A549 (cell line): ENCODE data around the gene UBAP2L. TPM values are rescaled to one million over a fixed set of nuclear protein-coding genes. Genes with fewer than 3 reads are reported as not detected.

Source experiments
- ATAC-seq, 2 experiments: fragments of 200-7000 bp in 1 of 2; fragments of >200 bp in 1 of 2; cut with Nextera tagmentation in 1 of 2; cut with Tn5 transposase in 1 of 2; 3 replicates each; pipeline versions ENCODE4 v1.8.0 to v1.9.1; 2018 to 2020; ENCODE audit warnings: mild to moderate bottlenecking in 1 of 2, moderate library complexity in 1 of 2
- CTCF ChIA-PET: fragments of 300-600 bp; sonication (Branson Sonifier 250); formaldehyde crosslinking; extraction: SDS; loops from one replicate; lab custom pipeline; 2021; ENCODE audit warnings: antibody characterized with exemption, inconsistent platforms; lab: Yijun Ruan, JAX
- POLR2A ChIA-PET: fragments of 350-600 bp; formaldehyde crosslinking; extraction: SDS; loops from one replicate; lab custom pipeline; 2021; ENCODE audit warnings: antibody characterized with exemption, inconsistent platforms; lab: Yijun Ruan, JAX
- DNase-seq, 2 experiments: peaks; one replicate each; pipeline versions ENCODE4 v3.0.0 to v3.0.0-alpha.2; 2011 to 2016; ENCODE audit warnings: low read depth in 1 of 2, low spot score in 1 of 2
- FAIRE-seq: peaks from 2 replicates; lab custom pipeline; 2011; peaks lifted over from hg19 to GRCh38; lab: Jason Lieb, UNC
- H3K27ac ChIP-seq, 2 experiments: fragments of >200 bp; sonication (Bioruptor Twin); formaldehyde crosslinking; 3 replicates each; pipeline ENCODE4 v1.5.1; 2016 to 2017
- H3K4me1 ChIP-seq: fragments of >200 bp; sonication (Bioruptor Twin); formaldehyde crosslinking; 3 replicates; pipeline ENCODE4 v1.6.1; 2016
- H3K4me2 ChIP-seq: fragments of >200 bp; sonication (Bioruptor Twin); formaldehyde crosslinking; 3 replicates; pipeline ENCODE4 v1.6.1; 2016
- H3K4me3 ChIP-seq: fragments of >200 bp; sonication (Bioruptor Twin); formaldehyde crosslinking; 3 replicates; pipeline ENCODE4 v1.5.1; 2016
- H3K9me3 ChIP-seq: fragments of >200 bp; sonication (Bioruptor Twin); formaldehyde crosslinking; 3 replicates; pipeline ENCODE4 v1.6.1; 2016
- CBX2 ChIP-seq: fragments of 200-600 bp; sonication (generic); IDR thresholded peaks from 2 replicates; pipeline ENCODE4 v1.6.1; 2016; ENCODE audit warnings: low read depth, mild to moderate bottlenecking, borderline replicate concordance
- CBX8 ChIP-seq: fragments of 200-600 bp; sonication (generic); IDR thresholded peaks from 2 replicates; pipeline ENCODE4 v1.6.1; 2016
- CHD2 ChIP-seq: fragments of 150-350 bp; IDR thresholded peaks from 2 replicates; pipeline ENCODE4 v1.6.1; 2014; ENCODE audit warnings: low read length; ENCODE audit not compliant: partially characterized antibody
- CTCF ChIP-seq: fragments of >200 bp; sonication (Bioruptor Twin); formaldehyde crosslinking; IDR thresholded peaks from 3 replicates; pipeline ENCODE4 v1.5.1; 2016
- EHMT2 ChIP-seq: fragments of 200-600 bp; sonication (generic); IDR thresholded peaks from 2 replicates; pipeline ENCODE4 v1.6.1; 2016; ENCODE audit warnings: antibody characterized with exemption, low read depth, mild to moderate bottlenecking, moderate library complexity
- ESRRA ChIP-seq: fragments of 150-350 bp; IDR thresholded peaks from 2 replicates; pipeline ENCODE4 v1.6.1; 2014; ENCODE audit warnings: mild to moderate bottlenecking, low read length, borderline replicate concordance
- FOSL2 ChIP-seq, 2 experiments: fragments of 450-650 bp in 1 of 2; fragments of >200 bp in 1 of 2; sonication (Bioruptor Twin) in 1 of 2; formaldehyde crosslinking; IDR thresholded peaks; 2 replicates each; pipeline versions ENCODE4 v1.5.0 to v1.6.1; 2016 to 2020; ENCODE audit warnings: mild to moderate bottlenecking in 1 of 2, moderate library complexity in 1 of 2
- FOXS1 ChIP-seq: fragments of 250-450 bp; sonication (Bioruptor Pico); IDR thresholded peaks from 2 replicates; pipeline ENCODE4 v1.5.0; 2020; ENCODE audit warnings: mild to moderate bottlenecking, moderate library complexity
- GATA3 ChIP-seq: IDR thresholded peaks from 2 replicates; pipeline ENCODE4 v1.6.1; 2012; ENCODE audit warnings: borderline replicate concordance
- HDAC2 ChIP-seq: fragments of 200-600 bp; sonication (generic); IDR thresholded peaks from 2 replicates; pipeline ENCODE4 v1.6.1; 2016
- HOXA7 ChIP-seq: fragments of 250-450 bp; sonication (Bioruptor Pico); IDR thresholded peaks from 2 replicates; pipeline ENCODE4 v1.5.0; 2020; ENCODE audit warnings: mild to moderate bottlenecking, moderate library complexity
- HOXB13 ChIP-seq: fragments of 250-450 bp; sonication (Bioruptor Pico); IDR thresholded peaks from 2 replicates; pipeline ENCODE4 v1.5.0; 2020; ENCODE audit warnings: low read depth, mild to moderate bottlenecking, moderate library complexity
- JUN ChIP-seq, 2 experiments: fragments of >200 bp; sonication (Bioruptor Twin); formaldehyde crosslinking; IDR thresholded peaks; 2 replicates in 1 of 2; 3 replicates in 1 of 2; pipeline ENCODE4 v1.6.1; 2016 to 2017
- JUNB ChIP-seq: fragments of >200 bp; sonication (Bioruptor Twin); formaldehyde crosslinking; IDR thresholded peaks from 2 replicates; pipeline ENCODE4 v1.6.1; 2016
- MAZ ChIP-seq: fragments of 150-350 bp; IDR thresholded peaks from 2 replicates; pipeline ENCODE4 v1.6.1; 2014; ENCODE audit warnings: antibody characterized with exemption, low read depth, low read length, borderline replicate concordance
- MYC ChIP-seq: IDR thresholded peaks from 2 replicates; pipeline ENCODE4 v1.6.1; 2012; ENCODE audit warnings: mild to moderate bottlenecking, inconsistent platforms, low read length, improper control_type of control experiment, borderline replicate concordance
- NPAS2 ChIP-seq: fragments of 250-450 bp; sonication (Bioruptor Pico); IDR thresholded peaks from 2 replicates; pipeline ENCODE4 v1.8.0; 2022; ENCODE audit warnings: mild to moderate bottlenecking, moderate library complexity, borderline replicate concordance
- POLR2AphosphoS2 ChIP-seq: conservative IDR thresholded peaks from 2 replicates; pipeline ENCODE4 v1.6.1; 2012; ENCODE audit warnings: low read length, improper control_type of control experiment, inconsistent platforms
- RARB ChIP-seq: fragments of 250-450 bp; sonication (Bioruptor Pico); IDR thresholded peaks from 2 replicates; pipeline ENCODE4 v1.8.0; 2021; ENCODE audit warnings: mild to moderate bottlenecking, moderate library complexity
- RFX5 ChIP-seq: fragments of 450-650 bp; IDR thresholded peaks from 2 replicates; pipeline ENCODE4 v1.7.1; 2014; ENCODE audit warnings: antibody characterized with exemption, mild to moderate bottlenecking, moderate library complexity
- SREBF2 ChIP-seq: fragments of 450-650 bp; IDR thresholded peaks from 2 replicates; pipeline ENCODE4 v1.6.1; 2014; ENCODE audit warnings: mild to moderate bottlenecking, moderate library complexity
- ZFP36 ChIP-seq: fragments of 450-650 bp; IDR thresholded peaks from 2 replicates; pipeline ENCODE4 v1.6.1; 2014; ENCODE audit warnings: borderline replicate concordance; ENCODE audit not compliant: partially characterized antibody
- ZNF302 ChIP-seq: fragments of 250-450 bp; sonication (Bioruptor Pico); IDR thresholded peaks from 2 replicates; pipeline ENCODE4 v1.9.0; 2021; ENCODE audit warnings: inconsistent platforms, mild to moderate bottlenecking, moderate library complexity
- WGBS: methylation state at CpG from one replicate; pipeline ENCODE4 v1.1.6; 2017; ENCODE audit errors: missing lambda C conversion rate; 5-methylcytosine and 5-hydroxymethylcytosine counted together
- polyA plus RNA-seq, 4 experiments: library from polyadenylated mRNA; depleted of rRNA in 3 of 4; stranded (reverse); fragments of >200 nt; fragmentation: RNase III in 1 of 4; extraction: RNeasy Plus Mini Kit Qiagen cat#74134 plus additional on column Dnase treatment in 1 of 4; gene quantifications; 2 replicates in 3 of 4; 3 replicates in 1 of 4; pipeline ENCODE4 v1.2.3, GENCODE V29; 2011 to 2017
- TF ChIP-seq, protein P1 (sequence below): IDR thresholded peaks from 2 replicates; pipeline ENCODE4 v1.6.1; 2012; ENCODE audit warnings: low read depth, borderline replicate concordance
- TF ChIP-seq, protein P2 (sequence below): IDR thresholded peaks from 2 replicates; pipeline ENCODE4 v1.6.1; 2012

UBAP2L gene
- polyA plus RNA-seq, 2 of the 4 experiments (the other 2 are of a cell fraction) = 169 TPM

- no peak for TF ChIP-seq HOXB13 (CRISPR knock-in tag)
- TF ChIP-seq, protein P1, sequence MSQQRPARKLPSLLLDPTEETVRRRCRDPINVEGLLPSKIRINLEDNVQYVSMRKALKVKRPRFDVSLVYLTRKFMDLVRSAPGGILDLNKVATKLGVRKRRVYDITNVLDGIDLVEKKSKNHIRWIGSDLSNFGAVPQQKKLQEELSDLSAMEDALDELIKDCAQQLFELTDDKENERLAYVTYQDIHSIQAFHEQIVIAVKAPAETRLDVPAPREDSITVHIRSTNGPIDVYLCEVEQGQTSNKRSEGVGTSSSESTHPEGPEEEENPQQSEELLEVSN = no peak
- TF ChIP-seq, all 56 proteins: peak for 0
- POLR2A ChIA-PET = no interaction called here
- Histone ChIP-seq H3K4me1 (no peaks in the 10 kb centered on the region), H3K4me3 (no peak overlapping the region), H3K27ac (no peak overlapping the region), H3K9me3 (no peaks in the 10 kb centered on the region), H3K4me2 (no peak overlapping the region)
- no peak for FAIRE-seq
- CTCF ChIA-PET = interaction anchor here (0.5 to 4.3 kb wide), 8 partner anchors 9 to 681 kb away, joined by 3 to 20 read pairs (median 6); partner anchors contain the start of gene HAX1
- no peak for ATAC-seq
- DNase-seq = no peak
- 97% methylated on average over 2 of the region's 2 CpGs for WGBS
These were observed 38.0 kb downstream of the UBAP2L start for GRCh38 chr1:154258784-154259183.

- POLR2A ChIA-PET = no interaction called here
- Histone ChIP-seq H3K4me1 (no peaks in the 10 kb centered on the region), H3K4me3 (no peak overlapping the region), H3K4me2 (no peak overlapping the region), H3K27ac (no peak overlapping the region), H3K9me3 (no peaks in the 10 kb centered on the region)
- no peak for FAIRE-seq
- no peak for DNase-seq
- no peak for ATAC-seq
- 94% methylated on average over 1 of the region's 1 CpG for WGBS
- TF ChIP-seq RARB (CRISPR knock-in tag) (no peak), MAZ (no peak), NPAS2 (CRISPR knock-in tag) (no peak), MYC (no peak), CBX2 (no peak), RFX5 (no peak), JUNB (no peak), FOXS1 (no peak), CTCF (no peak), CHD2 (no peak), ZNF302 (CRISPR knock-in tag) (no peak), HOXA7 (no peak)
- CTCF ChIA-PET = interaction anchor here (2.2 to 3.2 kb wide), 2 partner anchors 11 to 12 kb away, joined by 8 to 20 read pairs; partner anchors contain the start of gene HAX1
These were observed 39.4 kb downstream of the UBAP2L start for GRCh38 chr1:154260127-154260526.

- ChIA-PET CTCF (interaction anchor here (0.8 to 3.4 kb wide), 6 partner anchors 8 to 64 kb away, joined by 3 to 15 read pairs (median 4); partner anchors contain the start of gene HAX1), POLR2A (interaction anchor here (0.7 to 1.7 kb wide), 2 partner anchors 81 to 273 kb away, joined by 3 to 5 read pairs; partner anchors contain the start of gene RPS27)
- H3K4me2 ChIP-seq = no peak overlapping the region
- ATAC-seq (no peak), DNase-seq (no peak), FAIRE-seq (no peak)
- H3K9me3 ChIP-seq = no peaks in the 10 kb centered on the region
- no peak overlapping the region for H3K27ac ChIP-seq
- H3K4me1 ChIP-seq = no peaks in the 10 kb centered on the region
- TF ChIP-seq CBX8 = no peak
- TF ChIP-seq CHD2 = no peak
- no peak for TF ChIP-seq FOSL2 (IDR thresholded peaks at IDR 0.05)
- TF ChIP-seq FOSL2 (CRISPR knock-in tag; IDR thresholded peaks at IDR 0.05) = no peak
- TF ChIP-seq ESRRA = no peak
- TF ChIP-seq, protein P1 = no peak
- TF ChIP-seq, protein P2, sequence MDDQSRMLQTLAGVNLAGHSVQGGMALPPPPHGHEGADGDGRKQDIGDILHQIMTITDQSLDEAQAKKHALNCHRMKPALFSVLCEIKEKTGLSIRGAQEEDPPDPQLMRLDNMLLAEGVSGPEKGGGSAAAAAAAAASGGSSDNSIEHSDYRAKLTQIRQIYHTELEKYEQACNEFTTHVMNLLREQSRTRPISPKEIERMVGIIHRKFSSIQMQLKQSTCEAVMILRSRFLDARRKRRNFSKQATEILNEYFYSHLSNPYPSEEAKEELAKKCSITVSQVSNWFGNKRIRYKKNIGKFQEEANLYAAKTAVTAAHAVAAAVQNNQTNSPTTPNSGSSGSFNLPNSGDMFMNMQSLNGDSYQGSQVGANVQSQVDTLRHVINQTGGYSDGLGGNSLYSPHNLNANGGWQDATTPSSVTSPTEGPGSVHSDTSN = no peak
- TF ChIP-seq POLR2AphosphoS2 = no peak
- no peak for TF ChIP-seq NPAS2 (CRISPR knock-in tag)
- TF ChIP-seq GATA3 = no peak
- TF ChIP-seq CTCF = no peak
- no peak for TF ChIP-seq EHMT2
- no peak for TF ChIP-seq ZFP36
- no peak for TF ChIP-seq HOXB13 (CRISPR knock-in tag)
- no peak for TF ChIP-seq SREBF2
- TF ChIP-seq HDAC2 = no peak
- no peak for TF ChIP-seq JUN (IDR thresholded peaks at IDR 0.05)
- TF ChIP-seq, all 56 proteins: peak for 0
- 82% methylated on average over 6 of the region's 6 CpGs for WGBS
- H3K4me3 ChIP-seq = no peak overlapping the region
These were observed 42.9 kb downstream of the UBAP2L start for GRCh38 chr1:154263465-154264332.
